AG09319 (cell line): ENCODE measurements around the gene CLN6.
A peak's percentile ranks its signal among the peaks of the same experiment; 100 is the strongest.

Source experiments
- DNase-seq: peaks from one replicate; pipeline ENCODE4 v3.0.0-alpha.2; 2010; ENCODE audit warnings: low read depth; ENCODE audit errors: extremely low read depth
- CTCF ChIP-seq: IDR thresholded peaks from 2 replicates; pipeline ENCODE4 v1.5.1; 2011; ENCODE audit warnings: low read depth, mild to moderate bottlenecking, inconsistent platforms, low read length, moderate library complexity

The CLN6 gene

GRCh38 chr15:68211656-68212320 is 17.7 kb downstream of the CLN6 start:
- no peak for TF ChIP-seq CTCF

GRCh38 chr15:68210821-68211655 is 18.5 kb downstream of the CLN6 start:
- TF ChIP-seq CTCF: peak; percentile 84
- DNase-seq: peak; percentile 14

More at GRCh38 chr15:68211656-68212320, 17.7 kb downstream of the CLN6 start:
- no peak for DNase-seq

GRCh38 chr15:68210409-68210756 is 19.1 kb downstream of the CLN6 start:
- no peak for TF ChIP-seq CTCF
- DNase-seq: no peak

- DNase-seq: no peak
- TF ChIP-seq CTCF: no peak
Measured at GRCh38 chr15:68209735-68210408, 19.7 kb downstream of the CLN6 start.

- no peak for TF ChIP-seq CTCF
- no peak for DNase-seq
Measured at GRCh38 chr15:68209272-68209671, 20.3 kb downstream of the CLN6 start.

- no peak for TF ChIP-seq CTCF
- no peak for DNase-seq
Measured at GRCh38 chr15:68208636-68209240, 20.8 kb downstream of the CLN6 start.
